Peyer's patch (tissue), 4 donors: ENCODE results near the gene NEUROD2. TPM values are rescaled to one million over a fixed set of nuclear protein-coding genes. Genes with fewer than 3 reads are reported as not detected.

Source experiments
- DNase-seq, 3 donors: peaks; one replicate each; pipeline ENCODE4 v3.0.0-alpha.2; 2017 to 2019
- H3K27ac ChIP-seq, 4 donors: fragments of 200-600 bp; sonication (generic); one replicate each; pipeline ENCODE4 v1.5.1; 2016 to 2019
- H3K27me3 ChIP-seq, 2 donors: fragments of 200-600 bp; sonication (generic); one replicate each; pipeline ENCODE4 v1.5.1; 2019
- H3K36me3 ChIP-seq, 3 donors: fragments of 200-600 bp; sonication (generic); one replicate each; pipeline ENCODE4 v1.5.1; 2016 to 2019
- H3K4me1 ChIP-seq, 4 donors: fragments of 200-600 bp; sonication (generic); one replicate each; pipeline ENCODE4 v1.5.1; 2016 to 2019
- H3K4me3 ChIP-seq, 4 donors: fragments of 200-600 bp; sonication (generic); 1 replicate in 3 of 4; 2 replicates in 1 of 4; pipeline ENCODE4 v1.5.1; 2016 to 2019; ENCODE audit warnings: mild to moderate bottlenecking in 1 of 4
- H3K9me3 ChIP-seq, 4 donors: fragments of 200-600 bp; sonication (generic); one replicate each; pipeline ENCODE4 v1.5.1; 2016 to 2019; ENCODE audit warnings: mild to moderate bottlenecking in 1 of 4
- CTCF ChIP-seq, 6 experiments: fragments of 450-650 bp in 4 of 6; fragments of 200-600 bp in 2 of 6; sonication (generic) in 1 of 6; IDR thresholded peaks; one replicate each; pipeline ENCODE4 v1.5.1; 2017 to 2019; ENCODE audit warnings: antibody characterized with exemption in 6 of 6, mild to moderate bottlenecking in 3 of 6, moderate library complexity in 1 of 6
- POLR2A ChIP-seq, 2 donors: fragments of 450-650 bp; IDR thresholded peaks; one replicate each; pipeline ENCODE4 v1.5.1; 2017; ENCODE audit warnings: antibody characterized with exemption in 2 of 2, mild to moderate bottlenecking in 2 of 2, moderate library complexity in 2 of 2
- total RNA-seq, 4 donors: library from RNA; depleted of rRNA; stranded (reverse); fragments of >200 nt; gene quantifications; one replicate each; pipeline ENCODE4 v1.1.0, GENCODE V29; 2016

The NEUROD2 gene
- total RNA-seq, 4 donors from 2014 or later = not detected

- no peaks in the 10 kb centered on the region for H3K9me3 ChIP-seq
- no peaks in the 10 kb centered on the region for H3K27me3 ChIP-seq
- H3K4me3 ChIP-seq = peak overlapping the region in 2 of 4 donors; percentile 58 to 65
- no peak for DNase-seq
- H3K27ac ChIP-seq = no peak overlapping the region
- no peak for TF ChIP-seq POLR2A (IDR thresholded peaks at IDR 0.05)
- TF ChIP-seq CTCF (IDR thresholded peaks at IDR 0.05) = no peak
- H3K36me3 ChIP-seq = no peaks in the 10 kb centered on the region
- H3K4me1 ChIP-seq = peaks cover 0 to 11% (median 4%) of the 10 kb centered on the region in 4 donors
Measured at GRCh38 chr17:39617100-39617445, 9.4 kb upstream of the NEUROD2 start.

- DNase-seq = no peak
- Histone ChIP-seq H3K27me3 (no peaks in the 10 kb centered on the region), H3K36me3 (no peaks in the 10 kb centered on the region), H3K4me1 (peaks cover 0 to 6% (median 4%) of the 10 kb centered on the region in 4 donors), H3K9me3 (no peaks in the 10 kb centered on the region), H3K4me3 (no peak overlapping the region), H3K27ac (no peak overlapping the region)
- TF ChIP-seq CTCF (IDR thresholded peaks at IDR 0.05) (no peak), POLR2A (IDR thresholded peaks at IDR 0.05) (no peak)
Measured at GRCh38 chr17:39615434-39615833, 7.7 kb upstream of the NEUROD2 start.

- Histone ChIP-seq H3K36me3 (no peaks in the 10 kb centered on the region), H3K4me1 (peaks cover 0 to 6% (median 4%) of the 10 kb centered on the region in 4 donors), H3K4me3 (no peak overlapping the region), H3K27me3 (no peaks in the 10 kb centered on the region), H3K9me3 (no peaks in the 10 kb centered on the region), H3K27ac (no peak overlapping the region)
- DNase-seq = no peak
- no peak for TF ChIP-seq CTCF (IDR thresholded peaks at IDR 0.05)
- TF ChIP-seq POLR2A (IDR thresholded peaks at IDR 0.05) = no peak
Measured at GRCh38 chr17:39614545-39615157, 6.9 kb upstream of the NEUROD2 start.

- Histone ChIP-seq H3K4me1 (peaks cover 0 to 6% (median 2%) of the 10 kb centered on the region in 4 donors), H3K27me3 (peaks cover 0 to 11% of the 10 kb centered on the region in 2 donors), H3K4me3 (no peak overlapping the region), H3K36me3 (no peaks in the 10 kb centered on the region), H3K27ac (no peak overlapping the region), H3K9me3 (no peaks in the 10 kb centered on the region)
- TF ChIP-seq POLR2A (IDR thresholded peaks at IDR 0.05) (no peak), CTCF (IDR thresholded peaks at IDR 0.05) (no peak)
- no peak for DNase-seq
Measured at GRCh38 chr17:39612935-39613464, 5.3 kb upstream of the NEUROD2 start.

GRCh38 chr17:39612291-39612894 lies 4.7 kb upstream of the NEUROD2 start:
- peaks cover 5 to 17% of the 10 kb centered on the region in 2 donors for H3K27me3 ChIP-seq

More at GRCh38 chr17:39612291-39612894, 4.7 kb upstream of the NEUROD2 start:
- TF ChIP-seq POLR2A (IDR thresholded peaks at IDR 0.05) = no peak
- TF ChIP-seq CTCF (IDR thresholded peaks at IDR 0.05) = no peak
- Histone ChIP-seq H3K36me3 (no peaks in the 10 kb centered on the region), H3K4me1 (peaks cover 0 to 3% (median 2%) of the 10 kb centered on the region in 4 donors), H3K9me3 (no peaks in the 10 kb centered on the region), H3K27ac (no peak overlapping the region), H3K4me3 (no peak overlapping the region)
- DNase-seq = no peak
